H9 (cell line): Measurements from ENCODE around the gene RAD51D. TPM values are rescaled to one million over a fixed set of nuclear protein-coding genes. Genes with fewer than 3 reads are reported as not detected.

ENCODE experiments used
- DNase-seq: peaks from one replicate; pipeline ENCODE4 v3.0.0-alpha.2; 2017
- H2AFZ ChIP-seq: one replicate; pipeline ENCODE4 v1.6.1; 2013; ENCODE audit warnings: mild to moderate bottlenecking, low read length, control low read depth, moderate library complexity
- H2AK5ac ChIP-seq: 2 replicates; pipeline ENCODE4 v1.6.1; 2013; ENCODE audit warnings: low read length, control low read depth, mixed read lengths; ENCODE audit not compliant: insufficient read length
- H2BK120ac ChIP-seq: one replicate; pipeline ENCODE4 v1.6.1; 2013; ENCODE audit warnings: low read depth, mild to moderate bottlenecking, low read length, control low read depth, inconsistent platforms; ENCODE audit not compliant: poor library complexity, severe bottlenecking
- H2BK12ac ChIP-seq: 2 replicates; pipeline ENCODE4 v1.6.1; 2013; ENCODE audit warnings: low read length, control low read depth, mixed read lengths, low read depth; ENCODE audit not compliant: insufficient read length
- H2BK15ac ChIP-seq: 2 replicates; pipeline ENCODE4 v1.6.1; 2013; ENCODE audit warnings: low read depth, low read length, control low read depth
- H2BK20ac ChIP-seq: one replicate; pipeline ENCODE4 v1.6.1; 2013; ENCODE audit warnings: low read depth, mild to moderate bottlenecking, low read length, control low read depth, inconsistent platforms; ENCODE audit not compliant: poor library complexity, severe bottlenecking
- H2BK5ac ChIP-seq: 2 replicates; pipeline ENCODE4 v1.6.1; 2013; ENCODE audit warnings: low read length, control low read depth, mixed read lengths; ENCODE audit not compliant: insufficient read length
- H3K14ac ChIP-seq: 2 replicates; pipeline ENCODE4 v1.6.1; 2013; ENCODE audit warnings: low read length, control low read depth; ENCODE audit not compliant: insufficient read depth
- H3K18ac ChIP-seq: 2 replicates; pipeline ENCODE4 v1.6.1; 2013; ENCODE audit warnings: low read depth, mild to moderate bottlenecking, mixed read lengths, low read length, control low read depth; ENCODE audit not compliant: insufficient read length
- H3K23ac ChIP-seq: 2 replicates; pipeline ENCODE4 v1.6.1; 2013; ENCODE audit warnings: low read length, control low read depth, mixed read lengths, low read depth; ENCODE audit not compliant: insufficient read length
- H3K23me2 ChIP-seq: 2 replicates; pipeline ENCODE4 v1.6.1; 2013; ENCODE audit warnings: low read depth, mild to moderate bottlenecking, mixed read lengths, low read length, control low read depth; ENCODE audit not compliant: insufficient read length, poor library complexity, severe bottlenecking
- H3K27ac ChIP-seq: 2 replicates; pipeline ENCODE4 v1.5.1; 2013; ENCODE audit warnings: low read length, control low read depth, mixed read lengths, low read depth; ENCODE audit not compliant: insufficient read length
- H3K27me3 ChIP-seq: 2 replicates; pipeline ENCODE4 v1.6.1; 2013; ENCODE audit warnings: low read length, control low read depth, inconsistent platforms; ENCODE audit not compliant: insufficient read depth
- H3K4ac ChIP-seq: 2 replicates; pipeline ENCODE4 v1.6.1; 2013; ENCODE audit warnings: low read depth, mild to moderate bottlenecking, control low read depth, inconsistent platforms, low read length, moderate library complexity
- H3K4me1 ChIP-seq: 2 replicates; pipeline ENCODE4 v1.6.1; 2013; ENCODE audit warnings: low read length, control low read depth, inconsistent platforms; ENCODE audit not compliant: insufficient read depth
- H3K4me2 ChIP-seq: 2 replicates; pipeline ENCODE4 v1.6.1; 2013; ENCODE audit warnings: low read length, control low read depth, mixed read lengths; ENCODE audit not compliant: insufficient read length, insufficient read depth
- H3K56ac ChIP-seq: 2 replicates; pipeline ENCODE4 v1.6.1; 2013; ENCODE audit warnings: low read depth, mild to moderate bottlenecking, mixed read lengths, low read length, control low read depth; ENCODE audit not compliant: insufficient read length
- H3K79me1 ChIP-seq: 2 replicates; pipeline ENCODE4 v1.6.1; 2013; ENCODE audit warnings: low read depth, mild to moderate bottlenecking, moderate library complexity, low read length, control low read depth, inconsistent platforms; ENCODE audit not compliant: insufficient read depth, poor library complexity, severe bottlenecking
- H3K79me2 ChIP-seq: 2 replicates; pipeline ENCODE4 v1.6.1; 2013; ENCODE audit warnings: low read length, control low read depth, inconsistent platforms; ENCODE audit not compliant: insufficient read depth
- H3K9ac ChIP-seq: 2 replicates; pipeline ENCODE4 v1.6.1; 2013; ENCODE audit warnings: low read length, control low read depth, mixed read lengths; ENCODE audit not compliant: insufficient read length; ENCODE audit errors: extremely low read depth
- H3K9me3 ChIP-seq: one replicate; pipeline ENCODE4 v1.6.1; 2013; ENCODE audit warnings: low read depth, low read length, inconsistent platforms; ENCODE audit not compliant: control insufficient read depth
- H3T11ph ChIP-seq: one replicate; pipeline ENCODE4 v1.6.1; 2013; ENCODE audit warnings: mild to moderate bottlenecking, low read length, control low read depth, inconsistent platforms
- H4K20me1 ChIP-seq: one replicate; pipeline ENCODE4 v1.6.1; 2013; ENCODE audit not compliant: control insufficient read depth, insufficient read length, insufficient read depth
- H4K5ac ChIP-seq: 2 replicates; pipeline ENCODE4 v1.6.1; 2013; ENCODE audit warnings: low read depth, mild to moderate bottlenecking, mixed read lengths, low read length, control low read depth; ENCODE audit not compliant: insufficient read length
- H4K8ac ChIP-seq: replicated peaks from 2 replicates; pipeline ENCODE4 v1.6.1; 2013; ENCODE audit warnings: low read length, control low read depth, mixed read lengths, low read depth; ENCODE audit not compliant: insufficient read length
- H4K91ac ChIP-seq: 2 replicates; pipeline ENCODE4 v1.6.1; 2013; ENCODE audit warnings: low read depth, mild to moderate bottlenecking, moderate library complexity, mixed read lengths, low read length, control low read depth; ENCODE audit not compliant: insufficient read length
- H3K27ac Mint-ChIP-seq, 3 experiments: 2 replicates in 2 of 3; 3 replicates in 1 of 3; pipeline ENCODE4 v1.8.0; 2020 to 2021; ENCODE audit warnings: mixed read lengths in 3 of 3, mild to moderate bottlenecking in 1 of 3, moderate library complexity in 1 of 3
- H3K27me3 Mint-ChIP-seq: 2 replicates; pipeline ENCODE4 v1.8.0; 2021; ENCODE audit warnings: low read depth, mild to moderate bottlenecking, moderate library complexity, mixed read lengths
- H3K36me3 Mint-ChIP-seq, 3 experiments: 2 replicates in 2 of 3; 3 replicates in 1 of 3; pipeline ENCODE4 v1.8.0; 2020 to 2021; ENCODE audit warnings: low read depth in 3 of 3, mixed read lengths in 3 of 3; ENCODE audit not compliant: insufficient read depth in 1 of 3
- H3K4me1 Mint-ChIP-seq, 2 experiments: 2 replicates each; pipeline ENCODE4 v1.8.0; 2020; ENCODE audit warnings: mixed read lengths in 2 of 2
- H3K4me3 Mint-ChIP-seq, 2 experiments: 2 replicates in 1 of 2; 3 replicates in 1 of 2; pipeline ENCODE4 v1.8.0; 2020 to 2021; ENCODE audit warnings: mild to moderate bottlenecking in 2 of 2, mixed read lengths in 2 of 2, moderate library complexity in 1 of 2
- H3K9me3 Mint-ChIP-seq, 2 experiments: 2 replicates in 1 of 2; 3 replicates in 1 of 2; pipeline ENCODE4 v1.8.0; 2020; ENCODE audit warnings: mild to moderate bottlenecking in 2 of 2, mixed read lengths in 2 of 2, moderate library complexity in 1 of 2
- WGBS: extraction: QIAGEN DNeasy Blood & Tissue Kit; methylation state at CpG from one replicate; pipeline ENCODE4 v1.1.7; 2013; ENCODE audit warnings: missing lambda C conversion rate, low lambda C conversion rate, mixed read lengths; ENCODE audit not compliant: insufficient read length; ENCODE audit errors: extremely low coverage; 5-methylcytosine and 5-hydroxymethylcytosine counted together
- total RNA-seq: library from RNA; stranded (reverse); gene quantifications from 2 replicates; pipeline ENCODE4 v1.2.1, GENCODE V29; 2021
- TF ChIP-seq, protein P1 (sequence below): fragments of 200-600 bp; sonication (generic); conservative IDR thresholded peaks from 3 replicates; pipeline ENCODE4 v1.8.0; 2021; ENCODE audit warnings: antibody characterized with exemption, mild to moderate bottlenecking

Gene RAD51D
- total RNA-seq, 1 experiment from 2014 or later, result 15.8 TPM

DNA sequence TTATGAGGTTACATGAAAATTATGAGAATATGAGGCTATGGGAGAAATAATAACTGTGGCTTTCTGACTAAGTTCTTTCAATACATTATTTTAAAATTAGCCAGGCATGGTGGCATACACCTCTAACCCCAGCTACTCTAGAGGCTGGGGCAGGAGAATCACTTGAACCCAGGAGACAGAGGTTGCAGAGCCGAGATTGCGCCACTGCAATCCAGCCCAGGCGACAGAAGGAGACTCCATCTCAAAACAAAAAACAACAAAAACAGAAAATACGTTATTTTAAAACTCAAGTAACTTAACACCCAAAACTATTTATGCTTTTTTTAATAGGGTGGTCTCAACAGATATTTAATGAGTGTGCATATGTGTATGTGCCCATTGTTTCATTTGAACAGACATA lies 53.8 kb downstream of the RAD51D start:
- no peak overlapping the region for H3K4me2 ChIP-seq
- Mint-ChIP-seq H3K4me3 (no peak overlapping the region), H3K27ac (no peak overlapping the region; a peak in 1 of 7 replicates), H3K9me3 (no peaks in the 10 kb centered on the region), H3K4me1 (peaks cover 39 to 40% of the 10 kb centered on the region in 2 experiments), H3K27me3 (no peaks in the 10 kb centered on the region), H3K36me3 (no peaks in the 10 kb centered on the region; a peak in 2 of 7 replicates)
- H3K18ac ChIP-seq, result no peak overlapping the region
- no peak overlapping the region for H2AFZ ChIP-seq
- H2AK5ac ChIP-seq, result no peak overlapping the region
- no peak overlapping the region for H3T11ph ChIP-seq
- H3K9ac ChIP-seq, result no peak overlapping the region
- no peak overlapping the region for H3K23ac ChIP-seq
- no peak for DNase-seq
- no peaks in the 10 kb centered on the region for H4K20me1 ChIP-seq
- WGBS, result no CpG with 5 or more reads among the region's 4 CpGs
- H3K79me2 ChIP-seq, result no peaks in the 10 kb centered on the region
- no peaks in the 10 kb centered on the region for H3K79me1 ChIP-seq
- no peaks in the 10 kb centered on the region; the same call in 1 of the 2 replicates for H3K4me1 ChIP-seq
- H3K27ac ChIP-seq, result no peak overlapping the region
- H2BK120ac ChIP-seq, result no peak overlapping the region
- H4K91ac ChIP-seq, result no peak overlapping the region
- H2BK12ac ChIP-seq, result no peak overlapping the region
- no peak overlapping the region for H2BK5ac ChIP-seq
- H3K4ac ChIP-seq, result no peak overlapping the region
- no peaks in the 10 kb centered on the region for H3K9me3 ChIP-seq
- H4K5ac ChIP-seq, result no peak overlapping the region
- no peaks in the 10 kb centered on the region for H3K27me3 ChIP-seq
- no peak overlapping the region for H3K56ac ChIP-seq
- TF ChIP-seq, protein P1, sequence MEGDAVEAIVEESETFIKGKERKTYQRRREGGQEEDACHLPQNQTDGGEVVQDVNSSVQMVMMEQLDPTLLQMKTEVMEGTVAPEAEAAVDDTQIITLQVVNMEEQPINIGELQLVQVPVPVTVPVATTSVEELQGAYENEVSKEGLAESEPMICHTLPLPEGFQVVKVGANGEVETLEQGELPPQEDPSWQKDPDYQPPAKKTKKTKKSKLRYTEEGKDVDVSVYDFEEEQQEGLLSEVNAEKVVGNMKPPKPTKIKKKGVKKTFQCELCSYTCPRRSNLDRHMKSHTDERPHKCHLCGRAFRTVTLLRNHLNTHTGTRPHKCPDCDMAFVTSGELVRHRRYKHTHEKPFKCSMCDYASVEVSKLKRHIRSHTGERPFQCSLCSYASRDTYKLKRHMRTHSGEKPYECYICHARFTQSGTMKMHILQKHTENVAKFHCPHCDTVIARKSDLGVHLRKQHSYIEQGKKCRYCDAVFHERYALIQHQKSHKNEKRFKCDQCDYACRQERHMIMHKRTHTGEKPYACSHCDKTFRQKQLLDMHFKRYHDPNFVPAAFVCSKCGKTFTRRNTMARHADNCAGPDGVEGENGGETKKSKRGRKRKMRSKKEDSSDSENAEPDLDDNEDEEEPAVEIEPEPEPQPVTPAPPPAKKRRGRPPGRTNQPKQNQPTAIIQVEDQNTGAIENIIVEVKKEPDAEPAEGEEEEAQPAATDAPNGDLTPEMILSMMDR, result no peak
- H2BK15ac ChIP-seq, result no peak overlapping the region
- H2BK20ac ChIP-seq, result no peak overlapping the region
- no peak overlapping the region for H3K14ac ChIP-seq
- H4K8ac ChIP-seq, result no peak overlapping the region
- H3K23me2 ChIP-seq, result no peaks in the 10 kb centered on the region
